Measurements from ENCODE around the gene GTPBP1.
A peak's percentile ranks its signal among the peaks of the same experiment; 100 is the strongest.

- peak; percentile 14 for TF ChIP-seq CTCF (IDR thresholded peaks at IDR 0.05; ENCODE audit: low read depth, low read length, poor library complexity, severe bottlenecking)
- no peak for TF ChIP-seq EZH2phosphoT487 (IDR thresholded peaks at IDR 0.05; ENCODE audit: borderline replicate concordance, low read length)
These were observed 4.7 kb upstream of the GTPBP1 start, which contains the start of gene JOSD1 for GRCh38 chr22:38700789-38701628.
